ENCODE results near the gene RAB3GAP2.
"Not testable (repeated sequence)": the region's sequence is repeated elsewhere in the genome, so short reads cannot be mapped to it uniquely, and the experiment has no call there.

The RAB3GAP2 gene

GRCh38 chr1:220164517-220164916 is 107.7 kb downstream of the RAB3GAP2 start:
- no peak for DNase-seq (ENCODE audit: extremely low read depth, low read depth)
- no peak for TF ChIP-seq CTCF (IDR thresholded peaks at IDR 0.05; ENCODE audit: low read depth, low read length)

- TF ChIP-seq CTCF (IDR thresholded peaks at IDR 0.05; ENCODE audit: low read depth, low read length), result no peak
Observed at GRCh38 chr1:220164116-220164515, 108.1 kb downstream of the RAB3GAP2 start.

GRCh38 chr1:220160027-220160426 is 112.2 kb downstream of the RAB3GAP2 start:
- no peak for TF ChIP-seq CTCF (IDR thresholded peaks at IDR 0.05; ENCODE audit: low read depth, low read length)
- DNase-seq (ENCODE audit: extremely low read depth, low read depth), result no peak

More at GRCh38 chr1:220164116-220164515, 108.1 kb downstream of the RAB3GAP2 start:
- no peak for DNase-seq (ENCODE audit: extremely low read depth, low read depth)

- TF ChIP-seq CTCF (IDR thresholded peaks at IDR 0.05; ENCODE audit: low read depth, low read length), result no peak
- no peak for DNase-seq (ENCODE audit: extremely low read depth, low read depth)
Observed at GRCh38 chr1:220159041-220159440, 113.2 kb downstream of the RAB3GAP2 start.

- not testable (repeated sequence) for DNase-seq (ENCODE audit: extremely low read depth, low read depth)
Observed at GRCh38 chr1:220158530-220158929, 113.7 kb downstream of the RAB3GAP2 start.

GRCh38 chr1:220157738-220158137 is 114.5 kb downstream of the RAB3GAP2 start:
- TF ChIP-seq CTCF (IDR thresholded peaks at IDR 0.05; ENCODE audit: low read depth, low read length), result no peak
- DNase-seq (ENCODE audit: extremely low read depth, low read depth), result no peak

- DNase-seq (ENCODE audit: extremely low read depth, low read depth), result no peak
Observed at GRCh38 chr1:220156620-220157146, 115.6 kb downstream of the RAB3GAP2 start.

More at GRCh38 chr1:220156620-220157146, 115.6 kb downstream of the RAB3GAP2 start:
- no peak for TF ChIP-seq CTCF (IDR thresholded peaks at IDR 0.05; ENCODE audit: low read depth, low read length)
